GM12875 (cell line): ENCODE measurements around the gene ZNF485.
"Not testable (repeated sequence)": the region's sequence is repeated elsewhere in the genome, so short reads cannot be mapped to it uniquely, and the experiment has no call there.

Experiments used
- H3K4me3 ChIP-seq: one replicate; pipeline ENCODE4 v1.5.1; 2011; ENCODE audit warnings: low read depth, low read length, control low read depth
- TF ChIP-seq, protein P1 (sequence below): IDR thresholded peaks from 2 replicates; pipeline ENCODE4 v1.5.1; 2011; ENCODE audit warnings: low read depth, mild to moderate bottlenecking, control low read depth, inconsistent platforms, low read length, moderate library complexity, borderline replicate concordance; ENCODE audit not compliant: insufficient read depth

ZNF485 gene

DNA sequence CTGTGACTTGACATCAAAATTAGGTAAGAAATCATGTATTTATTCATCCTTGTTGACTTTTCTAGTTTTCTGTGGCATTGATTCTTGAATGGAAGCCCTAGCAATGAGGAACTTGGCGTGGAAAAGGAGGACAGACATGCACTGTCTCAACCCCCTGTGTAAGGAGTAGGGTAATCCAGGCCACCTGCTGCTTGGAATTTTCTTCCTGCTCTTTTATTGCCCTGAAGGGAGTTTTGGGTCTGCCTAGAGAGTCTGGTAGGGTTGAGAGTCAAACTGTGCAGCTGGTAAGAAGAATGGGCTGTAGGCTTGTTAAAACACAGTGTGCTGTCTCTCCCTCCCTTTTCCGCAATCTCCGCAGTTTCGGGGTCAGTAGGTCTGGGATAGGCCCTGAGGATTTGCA, 22.7 kb downstream of the ZNF485 start:
- H3K4me3 ChIP-seq: no peak overlapping the region
- TF ChIP-seq, protein P1, sequence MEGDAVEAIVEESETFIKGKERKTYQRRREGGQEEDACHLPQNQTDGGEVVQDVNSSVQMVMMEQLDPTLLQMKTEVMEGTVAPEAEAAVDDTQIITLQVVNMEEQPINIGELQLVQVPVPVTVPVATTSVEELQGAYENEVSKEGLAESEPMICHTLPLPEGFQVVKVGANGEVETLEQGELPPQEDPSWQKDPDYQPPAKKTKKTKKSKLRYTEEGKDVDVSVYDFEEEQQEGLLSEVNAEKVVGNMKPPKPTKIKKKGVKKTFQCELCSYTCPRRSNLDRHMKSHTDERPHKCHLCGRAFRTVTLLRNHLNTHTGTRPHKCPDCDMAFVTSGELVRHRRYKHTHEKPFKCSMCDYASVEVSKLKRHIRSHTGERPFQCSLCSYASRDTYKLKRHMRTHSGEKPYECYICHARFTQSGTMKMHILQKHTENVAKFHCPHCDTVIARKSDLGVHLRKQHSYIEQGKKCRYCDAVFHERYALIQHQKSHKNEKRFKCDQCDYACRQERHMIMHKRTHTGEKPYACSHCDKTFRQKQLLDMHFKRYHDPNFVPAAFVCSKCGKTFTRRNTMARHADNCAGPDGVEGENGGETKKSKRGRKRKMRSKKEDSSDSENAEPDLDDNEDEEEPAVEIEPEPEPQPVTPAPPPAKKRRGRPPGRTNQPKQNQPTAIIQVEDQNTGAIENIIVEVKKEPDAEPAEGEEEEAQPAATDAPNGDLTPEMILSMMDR: no peak

DNA sequence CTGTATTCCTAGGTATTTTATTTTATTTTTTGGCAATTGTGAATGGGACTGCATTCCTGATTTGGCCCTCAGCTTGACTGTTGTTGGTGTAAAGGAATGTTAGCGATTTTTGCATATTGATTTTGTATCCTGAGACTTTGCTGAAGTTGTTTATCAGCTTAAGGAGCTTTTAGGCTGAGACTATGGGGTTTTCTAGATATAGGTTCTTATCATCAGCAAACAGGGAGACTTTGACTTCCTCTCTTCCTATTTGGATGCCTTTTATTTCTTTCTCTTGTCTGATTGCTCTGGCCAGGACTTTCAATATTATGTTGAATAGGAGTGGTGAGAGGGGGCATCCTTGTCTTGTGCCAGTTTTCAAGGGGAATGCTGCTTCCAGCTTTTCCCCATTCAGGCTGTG, 29.6 kb downstream of the ZNF485 start:
- H3K4me3 ChIP-seq: not testable (repeated sequence)

DNA sequence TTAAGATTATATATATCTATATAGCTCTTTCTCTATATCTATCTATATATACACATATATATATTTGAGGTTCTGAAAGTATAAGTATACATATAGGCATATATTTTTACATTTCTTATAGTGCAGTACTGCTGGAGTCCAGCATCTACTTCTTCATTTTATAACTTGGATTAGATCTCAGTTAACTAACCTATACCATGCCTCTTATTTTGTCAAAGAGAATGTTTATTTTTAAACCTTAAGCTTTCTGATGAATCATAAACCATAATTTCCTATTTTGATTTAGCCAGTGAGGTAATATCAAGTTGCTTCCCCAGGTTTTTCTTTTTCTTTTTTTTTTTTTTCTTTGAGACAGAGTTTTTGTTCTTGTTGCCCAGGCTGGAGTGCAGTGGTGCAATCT, 34.4 kb downstream of the ZNF485 start:
- H3K4me3 ChIP-seq: no peak overlapping the region
- TF ChIP-seq, protein P1: no peak

DNA sequence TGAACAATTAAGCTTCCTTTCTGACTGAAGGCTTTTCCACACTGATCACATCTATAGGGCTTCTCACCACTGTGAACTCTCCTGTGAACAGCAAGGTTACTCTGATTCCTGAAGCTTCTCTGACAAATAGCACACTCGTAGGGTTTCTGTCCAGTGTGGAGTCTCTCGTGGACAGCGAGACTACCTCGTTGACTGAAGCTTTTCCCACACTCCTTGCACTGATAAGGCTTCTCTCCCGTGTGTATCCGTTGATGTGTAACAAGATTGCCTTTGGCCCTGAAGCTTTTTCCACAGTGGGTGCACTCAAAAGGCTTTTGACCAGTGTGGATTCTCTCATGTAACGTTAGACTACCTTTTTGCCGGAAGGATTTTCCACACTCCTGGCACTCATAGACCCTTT, 38.0 kb downstream of the ZNF485 start:
- TF ChIP-seq, protein P1: no peak
- no peak overlapping the region for H3K4me3 ChIP-seq

DNA sequence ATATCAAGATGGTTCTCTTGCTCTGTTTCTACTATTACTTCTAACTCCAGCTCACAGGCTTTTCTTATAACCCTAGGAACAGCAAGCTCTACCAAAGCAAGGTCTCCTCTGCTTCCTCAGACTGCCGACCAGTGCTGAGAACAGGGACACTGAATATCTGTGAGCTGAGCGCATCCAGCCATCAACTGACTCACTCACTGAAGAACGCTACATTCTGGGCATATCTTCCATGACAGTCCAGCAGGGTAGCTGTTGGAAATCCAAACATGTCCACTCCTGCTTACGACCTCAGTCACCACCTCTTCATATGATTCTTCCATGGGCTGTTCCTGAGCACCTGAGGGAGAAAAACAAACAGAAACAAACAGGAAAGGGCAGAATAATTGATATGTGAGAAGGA, 39.6 kb downstream of the ZNF485 start:
- TF ChIP-seq, protein P1: no peak
- H3K4me3 ChIP-seq: no peak overlapping the region

DNA sequence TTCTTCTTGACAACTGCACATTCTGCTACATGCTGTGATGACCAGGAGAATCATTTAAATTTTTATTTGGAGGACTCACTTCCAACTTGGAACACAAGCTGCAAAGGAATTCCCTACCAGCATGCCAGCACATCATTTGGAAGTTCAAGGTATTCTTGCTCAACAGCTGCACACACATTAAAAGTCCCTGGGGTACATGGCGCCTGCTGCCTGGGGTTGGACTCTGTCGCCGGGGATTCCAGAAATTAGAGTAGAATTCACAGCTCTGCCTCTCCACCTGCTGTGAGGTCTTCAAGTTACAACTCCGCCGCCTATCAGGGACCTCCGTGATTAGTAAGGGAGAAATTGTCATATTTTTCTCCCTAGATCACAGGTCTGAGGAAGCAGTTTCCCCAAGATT, 41.3 kb downstream of the ZNF485 start:
- TF ChIP-seq, protein P1: no peak
- H3K4me3 ChIP-seq: no peak overlapping the region

DNA sequence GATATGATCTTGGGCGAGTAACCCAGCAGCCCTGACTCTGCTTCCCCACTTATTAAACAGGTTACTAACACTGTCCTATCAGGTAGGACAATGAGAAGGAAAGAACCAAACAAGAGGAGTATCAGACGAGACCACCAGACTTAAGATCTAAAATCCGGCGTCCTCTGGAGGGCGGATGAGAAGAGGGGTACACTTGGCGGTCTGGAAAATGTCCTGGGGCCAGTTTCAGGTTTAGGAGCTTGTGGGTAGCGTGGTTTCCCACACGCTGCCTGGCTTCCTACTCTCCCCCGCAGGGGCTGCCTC, 41.8 kb downstream of the ZNF485 start:
- TF ChIP-seq, protein P1: no peak
- H3K4me3 ChIP-seq: peak overlapping the region; percentile 79
